Measurements from ENCODE around the gene AVL9. TPM values are rescaled to one million over a fixed set of nuclear protein-coding genes. Genes with fewer than 3 reads are reported as not detected.

The AVL9 gene
- total RNA-seq = 19.6 and 24.8 TPM in 2 replicates

GRCh38 chr7:32495298-32496051, at the start of gene AVL9:
Gene AVL9, plus strand, starts transcription at chr7:32495489. Its CDS starts 221 bp downstream, at chr7:32495710.

GRCh38 chr7:32490127-32490796, 5.0 kb upstream of the AVL9 start, which contains the start of gene LSM5:
Gene LSM5, minus strand, starts transcription at chr7:32490380. Its CDS starts 15 bp downstream, at chr7:32490365.

Other genes starting within 250 kb of the AVL9 start
- 14.1 and 15.0 TPM in 2 replicates for gene LSM5, start 5.1 kb upstream of the AVL9 start, total RNA-seq

All from placental epithelial cell (primary cell).